ENCODE results near the gene MAVS.
"Not testable (repeated sequence)": the region's sequence is repeated elsewhere in the genome, so short reads cannot be mapped to it uniquely, and the experiment has no call there.

MAVS gene

GRCh38 chr20:3836132-3836531, 10.5 kb upstream of the MAVS start:
- DNase-seq (ENCODE audit: low read depth) = no peak
- no peak overlapping the region for H3K4me3 ChIP-seq (replicated peaks; ENCODE audit: low read depth, low read length)
- no peak for TF ChIP-seq CTCF (IDR thresholded peaks at IDR 0.05; ENCODE audit: low read length, missing control alignments)

- TF ChIP-seq CTCF (IDR thresholded peaks at IDR 0.05; ENCODE audit: low read length, missing control alignments) = no peak
- no peak overlapping the region for H3K4me3 ChIP-seq (replicated peaks; ENCODE audit: low read depth, low read length)
- peak; percentile 69 for DNase-seq (ENCODE audit: low read depth)
These were observed 7.3 kb upstream of the MAVS start for GRCh38 chr20:3839328-3839727.

GRCh38 chr20:3840201-3840600, 6.4 kb upstream of the MAVS start:
- not testable (repeated sequence) for H3K4me3 ChIP-seq (replicated peaks; ENCODE audit: low read depth, low read length); DNase-seq (ENCODE audit: low read depth)

GRCh38 chr20:3842348-3842930, 4.2 kb upstream of the MAVS start:
- DNase-seq (ENCODE audit: low read depth) = no peak
- no peak for TF ChIP-seq CTCF (IDR thresholded peaks at IDR 0.05; ENCODE audit: low read length, missing control alignments)

GRCh38 chr20:3843490-3843889, 3.1 kb upstream of the MAVS start:
- TF ChIP-seq CTCF (IDR thresholded peaks at IDR 0.05; ENCODE audit: low read length, missing control alignments) = no peak
- DNase-seq (ENCODE audit: low read depth) = peak; percentile 55
- no peak overlapping the region for H3K4me3 ChIP-seq (replicated peaks; ENCODE audit: low read depth, low read length)

More at GRCh38 chr20:3842348-3842930, 4.2 kb upstream of the MAVS start:
- no peak overlapping the region for H3K4me3 ChIP-seq (replicated peaks; ENCODE audit: low read depth, low read length)

- DNase-seq (ENCODE audit: low read depth); H3K4me3 ChIP-seq (replicated peaks; ENCODE audit: low read depth, low read length): not testable (repeated sequence)
These were observed 2.5 kb upstream of the MAVS start for GRCh38 chr20:3843990-3844619.

GRCh38 chr20:3846378-3846739, 275 bp upstream of the MAVS start:
- H3K4me3 ChIP-seq (replicated peaks; ENCODE audit: low read depth, low read length) = peak overlapping the region; percentile 89
- no peak for DNase-seq (ENCODE audit: low read depth)
- TF ChIP-seq CTCF (IDR thresholded peaks at IDR 0.05; ENCODE audit: low read length, missing control alignments) = no peak

- H3K4me3 ChIP-seq (replicated peaks; ENCODE audit: low read depth, low read length) = peak overlapping the region; percentile 89
- no peak for TF ChIP-seq CTCF (IDR thresholded peaks at IDR 0.05; ENCODE audit: low read length, missing control alignments)
- DNase-seq (ENCODE audit: low read depth) = peak; percentile 14
These were observed 851 bp downstream of the MAVS start for GRCh38 chr20:3847429-3847940.

Measured in fibroblast of pulmonary artery (primary cell).